Measurements from ENCODE around the gene RBM6. TPM values are rescaled to one million over a fixed set of nuclear protein-coding genes. Genes with fewer than 3 reads are reported as not detected.
A peak's percentile ranks its signal among the peaks of the same experiment; 100 is the strongest.

RBM6 gene
- total RNA-seq (2022) (58.0 and 65.8 TPM in 2 replicates), Bru-seq, nascent RNA (percentile 83 among the genes with signal in this experiment), BruChase-seq, experiment 1, labeled RNA remaining after a 6-hour chase (percentile 89 among the genes with signal in this experiment), BruChase-seq, experiment 2, labeled RNA remaining after a 2-hour chase (percentile 88 among the genes with signal in this experiment)
- long read RNA-seq, full-length matches to known transcripts = 33 of 50 reads
- long read RNA-seq, partial matches to known transcripts = 4 of 50 reads
- long read RNA-seq, other reads (novel, unspliced or antisense) = 13 of 50 reads

- H3K36me3 Mint-ChIP-seq (ENCODE audit: insufficient read depth, unreplicated experiment) = peaks cover 23% of the 10 kb centered on the region
- H3K27me3 Mint-ChIP-seq (ENCODE audit: insufficient read depth, unreplicated experiment) = no peaks in the 10 kb centered on the region
- TSS peak; percentile 73 for BruUV-seq (replicated peaks)
Observed at GRCh38 chr3:49939858-49940666, at the start of gene RBM6. TSS of gene RBM6 (plus strand) at chr3:49940150. CDS start at chr3:49962642, 22,492 bp downstream.

GRCh38 chr3:49895791-49896190 lies 44.2 kb upstream of the RBM6 start:
- Mint-ChIP-seq H3K9me3 (ENCODE audit: unreplicated experiment) (no peaks in the 10 kb centered on the region), H3K27me3 (ENCODE audit: insufficient read depth, unreplicated experiment) (no peaks in the 10 kb centered on the region), H3K27ac (ENCODE audit: low read depth, unreplicated experiment) (no peak overlapping the region), H3K36me3 (ENCODE audit: insufficient read depth, unreplicated experiment) (peaks cover 30% of the 10 kb centered on the region), H3K4me1 (ENCODE audit: insufficient read depth, unreplicated experiment) (peaks cover 2% of the 10 kb centered on the region), H3K4me3 (ENCODE audit: unreplicated experiment) (no peak overlapping the region)
- no TSS peak for BruUV-seq (replicated peaks)
- intact Hi-C loops (cut with micrococcal nuclease) = no loop called here
- DNase-seq (ENCODE audit: unreplicated experiment) = no peak
- CTCF ChIA-PET = no interaction called here
- TF ChIP-seq CTCF (IDR thresholded peaks at IDR 0.05; ENCODE audit: unreplicated experiment) = no peak
- POLR2A ChIA-PET = interaction anchor here (0.9 kb wide), 1 partner anchor 11 kb away, joined by 3 read pairs; no protein-coding TSS in a partner anchor

More at GRCh38 chr3:49939858-49940666, at the start of gene RBM6:
- H3K27ac Mint-ChIP-seq (ENCODE audit: low read depth, unreplicated experiment) = peak within 1 kb of the TSS; percentile 98
- intact Hi-C loops (cut with micrococcal nuclease) = no loop called here
- H3K4me1 Mint-ChIP-seq (ENCODE audit: insufficient read depth, unreplicated experiment) = peaks cover 5% of the 10 kb centered on the region
- POLR2A ChIA-PET = interaction anchor here (0.6 to 3.3 kb wide), 21 partner anchors 10 to 1560 kb away, joined by 3 to 86 read pairs (median 4); partner anchors contain the start of genes DAG1, DCAF1, INKA1 and MON1A
- peak; percentile 97 for DNase-seq (ENCODE audit: unreplicated experiment)
- peak within 1 kb of the TSS; percentile 93 for H3K4me3 Mint-ChIP-seq (ENCODE audit: unreplicated experiment)
- no peaks in the 10 kb centered on the region for H3K9me3 Mint-ChIP-seq (ENCODE audit: unreplicated experiment)
- TF ChIP-seq CTCF (IDR thresholded peaks at IDR 0.05; ENCODE audit: unreplicated experiment) = no peak
- CTCF ChIA-PET = interaction anchor here (0.7 to 1.4 kb wide), 4 partner anchors 10 to 210 kb away, joined by 3 to 6 read pairs (median 4); partner anchors contain the start of gene MON1A

- H3K9me3 Mint-ChIP-seq (ENCODE audit: unreplicated experiment) = no peaks in the 10 kb centered on the region
- BruUV-seq (replicated peaks) = no TSS peak
- ChIA-PET POLR2A (no interaction called here), CTCF (no interaction called here)
- no peak for DNase-seq (ENCODE audit: unreplicated experiment)
- intact Hi-C loops (cut with micrococcal nuclease) = no loop called here
- H3K27me3 Mint-ChIP-seq (ENCODE audit: insufficient read depth, unreplicated experiment) = no peaks in the 10 kb centered on the region
- H3K36me3 Mint-ChIP-seq (ENCODE audit: insufficient read depth, unreplicated experiment) = peaks cover 25% of the 10 kb centered on the region
- no peak overlapping the region for H3K27ac Mint-ChIP-seq (ENCODE audit: low read depth, unreplicated experiment)
- H3K4me3 Mint-ChIP-seq (ENCODE audit: unreplicated experiment) = no peak overlapping the region
- H3K4me1 Mint-ChIP-seq (ENCODE audit: insufficient read depth, unreplicated experiment) = peaks cover 8% of the 10 kb centered on the region
- no peak for TF ChIP-seq CTCF (IDR thresholded peaks at IDR 0.05; ENCODE audit: unreplicated experiment)
Observed at GRCh38 chr3:49896345-49896744, 43.6 kb upstream of the RBM6 start.

- Mint-ChIP-seq H3K4me3 (ENCODE audit: unreplicated experiment) (peak overlapping the region; percentile 23), H3K36me3 (ENCODE audit: insufficient read depth, unreplicated experiment) (peaks cover 19% of the 10 kb centered on the region), H3K9me3 (ENCODE audit: unreplicated experiment) (no peaks in the 10 kb centered on the region), H3K4me1 (ENCODE audit: insufficient read depth, unreplicated experiment) (peaks cover 12% of the 10 kb centered on the region), H3K27me3 (ENCODE audit: insufficient read depth, unreplicated experiment) (no peaks in the 10 kb centered on the region), H3K27ac (ENCODE audit: low read depth, unreplicated experiment) (no peak overlapping the region)
- CTCF ChIA-PET = interaction anchor here (0.5 to 11.1 kb wide), 4 partner anchors 45 to 431 kb away, joined by 3 to 143 read pairs (median 7); no protein-coding TSS in a partner anchor
- DNase-seq (ENCODE audit: unreplicated experiment) = no peak
- no peak for TF ChIP-seq CTCF (IDR thresholded peaks at IDR 0.05; ENCODE audit: unreplicated experiment)
- no TSS peak for BruUV-seq (replicated peaks)
- intact Hi-C loops (cut with micrococcal nuclease) = no loop called here
- POLR2A ChIA-PET = interaction anchor here (0.8 to 5.1 kb wide), 3 partner anchors 19 to 96 kb away, joined by 3 to 30 read pairs (median 16); partner anchors contain the start of genes INKA1 and RBM6
Observed at GRCh38 chr3:49898991-49899390, 41.0 kb upstream of the RBM6 start.
